Vagina (tissue), 2 donors: ENCODE measurements around the gene CHIT1.

ENCODE experiments used
- POLR2A ChIP-seq, 2 donors: fragments of 450-650 bp; IDR thresholded peaks; one replicate each; pipeline ENCODE4 v1.6.1; 2017; ENCODE audit warnings: antibody characterized with exemption in 2 of 2, mild to moderate bottlenecking in 2 of 2, moderate library complexity in 2 of 2
- TF ChIP-seq, protein P1 (sequence below), 3 experiments: fragments of 450-650 bp in 2 of 3; fragments of 200-600 bp in 1 of 3; sonication (generic) in 1 of 3; IDR thresholded peaks; one replicate each; pipeline ENCODE4 v1.5.1; 2017 to 2019; ENCODE audit warnings: antibody characterized with exemption in 3 of 3, mild to moderate bottlenecking in 2 of 3, moderate library complexity in 2 of 3

DNA sequence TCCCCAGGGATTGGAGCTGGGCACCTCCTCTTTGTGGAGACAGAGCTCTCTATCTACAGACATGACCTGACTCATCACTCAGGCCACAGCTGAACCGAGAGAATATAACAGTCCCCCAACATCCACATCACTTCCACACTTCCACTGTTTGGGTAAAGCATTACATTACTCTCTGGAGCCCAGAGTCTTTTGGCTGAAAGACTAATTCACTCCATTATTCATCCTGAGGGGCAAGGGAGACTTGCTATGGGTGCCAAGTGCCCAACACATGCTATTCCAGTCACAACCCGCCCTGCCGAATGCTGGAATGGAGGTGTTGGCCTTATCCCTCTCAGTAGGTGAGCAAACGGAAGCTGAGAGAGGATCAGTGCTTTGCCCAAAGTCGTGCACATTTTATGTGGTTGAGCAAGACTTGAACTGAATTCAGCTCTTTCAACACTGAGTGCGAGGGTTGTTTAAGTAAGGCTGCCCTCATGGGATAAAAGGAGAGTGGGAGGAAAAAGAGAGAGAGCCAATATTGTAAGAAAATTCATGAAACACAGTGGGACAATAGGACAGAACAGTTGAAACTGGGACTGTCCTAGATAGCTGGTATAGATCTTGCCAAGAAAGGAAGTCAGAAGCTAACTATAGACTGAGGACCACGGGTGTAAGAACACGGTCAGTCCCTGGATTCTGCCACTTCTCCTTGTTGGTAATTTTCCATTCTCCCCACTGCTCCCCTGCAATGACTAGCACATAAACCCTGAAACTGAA, 29.5 kb downstream of the CHIT1 start:
- TF ChIP-seq, protein P1, sequence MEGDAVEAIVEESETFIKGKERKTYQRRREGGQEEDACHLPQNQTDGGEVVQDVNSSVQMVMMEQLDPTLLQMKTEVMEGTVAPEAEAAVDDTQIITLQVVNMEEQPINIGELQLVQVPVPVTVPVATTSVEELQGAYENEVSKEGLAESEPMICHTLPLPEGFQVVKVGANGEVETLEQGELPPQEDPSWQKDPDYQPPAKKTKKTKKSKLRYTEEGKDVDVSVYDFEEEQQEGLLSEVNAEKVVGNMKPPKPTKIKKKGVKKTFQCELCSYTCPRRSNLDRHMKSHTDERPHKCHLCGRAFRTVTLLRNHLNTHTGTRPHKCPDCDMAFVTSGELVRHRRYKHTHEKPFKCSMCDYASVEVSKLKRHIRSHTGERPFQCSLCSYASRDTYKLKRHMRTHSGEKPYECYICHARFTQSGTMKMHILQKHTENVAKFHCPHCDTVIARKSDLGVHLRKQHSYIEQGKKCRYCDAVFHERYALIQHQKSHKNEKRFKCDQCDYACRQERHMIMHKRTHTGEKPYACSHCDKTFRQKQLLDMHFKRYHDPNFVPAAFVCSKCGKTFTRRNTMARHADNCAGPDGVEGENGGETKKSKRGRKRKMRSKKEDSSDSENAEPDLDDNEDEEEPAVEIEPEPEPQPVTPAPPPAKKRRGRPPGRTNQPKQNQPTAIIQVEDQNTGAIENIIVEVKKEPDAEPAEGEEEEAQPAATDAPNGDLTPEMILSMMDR (IDR thresholded peaks at IDR 0.05), result no peak
- no peak for TF ChIP-seq POLR2A (IDR thresholded peaks at IDR 0.05)
